K562 (cell line): ENCODE results near the gene ABCA7. TPM values are rescaled to one million over a fixed set of nuclear protein-coding genes. Genes with fewer than 3 reads are reported as not detected.

Source experiments
- ATAC-seq: fragments of 200-7000 bp; cut with Tn5 transposase; 3 replicates; pipeline ENCODE4 v1.9.1; 2020; ENCODE audit warnings: moderate library complexity
- BruUV-seq: library from RNA; stranded (reverse); fragments of 400-500 nt; replicated peaks from 2 replicates; lab custom pipeline; 2021; lab: Mats Ljungman, UMichigan
- CTCF ChIA-PET: fragments of 300-600 bp; formaldehyde crosslinking; extraction: SDS; loops from one replicate; lab custom pipeline; 2021; ENCODE audit warnings: low intra/inter-chr PET ratio; lab: Yijun Ruan, JAX
- POLR2A ChIA-PET: fragments of 300-600, 350-650 bp; sonication (Branson Sonifier 250); formaldehyde crosslinking; extraction: SDS; loops from one replicate; lab custom pipeline; 2021; ENCODE audit warnings: antibody characterized with exemption, inconsistent platforms; lab: Yijun Ruan, JAX
- DNase-seq, 4 experiments: peaks; one replicate each; pipeline versions ENCODE4 v3.0.0 to v3.0.0-alpha.2; 2011 to 2018; ENCODE audit warnings: low spot score in 3 of 4, mixed read lengths in 3 of 4; ENCODE audit errors: extremely low read depth in 1 of 4
- FAIRE-seq: peaks from 2 replicates; lab custom pipeline; 2011; peaks lifted over from hg19 to GRCh38; lab: Jason Lieb, UNC
- H2AFZ ChIP-seq: 2 replicates; pipeline ENCODE4 v1.6.0; 2011; ENCODE audit warnings: low read depth, low read length, control low read depth, inconsistent platforms
- H3K27ac ChIP-seq: fragments of 200-600 bp; 3 replicates; pipeline ENCODE4 v1.8.0; 2011; ENCODE audit warnings: low read depth, mild to moderate bottlenecking, control low read depth, inconsistent platforms, low read length, moderate library complexity, mixed read lengths; ENCODE audit errors: extremely low read depth
- H3K27me3 ChIP-seq, 2 experiments: fragments of 300-600 bp in 1 of 2; 2 replicates in 1 of 2; 3 replicates in 1 of 2; pipeline versions ENCODE4 v1.6.0 to v1.8.0; 2011; ENCODE audit warnings: inconsistent platforms in 2 of 2, low read length in 2 of 2, mild to moderate bottlenecking in 1 of 2, mixed read lengths in 1 of 2, moderate library complexity in 1 of 2; ENCODE audit not compliant: control insufficient read depth in 2 of 2, insufficient read depth in 2 of 2
- H3K36me3 ChIP-seq: fragments of 300-600 bp; 3 replicates; pipeline ENCODE4 v1.8.0; 2011; ENCODE audit warnings: mild to moderate bottlenecking, low read length, inconsistent platforms; ENCODE audit not compliant: control insufficient read depth, insufficient read depth
- H3K4me1 ChIP-seq, 2 experiments: fragments of 200-600 bp in 1 of 2; replicated peaks in 1 of 2; 2 replicates in 1 of 2; 3 replicates in 1 of 2; pipeline versions ENCODE4 v1.5.1 to v1.8.0; 2011; ENCODE audit warnings: inconsistent platforms in 2 of 2, low read length in 2 of 2, mild to moderate bottlenecking in 1 of 2, mixed read lengths in 1 of 2, moderate library complexity in 1 of 2; ENCODE audit not compliant: control insufficient read depth in 2 of 2, insufficient read depth in 2 of 2
- H3K4me2 ChIP-seq: 2 replicates; pipeline ENCODE4 v1.6.1; 2011; ENCODE audit warnings: low read length, control low read depth, inconsistent platforms, mixed read lengths; ENCODE audit not compliant: insufficient read depth
- H3K4me3 ChIP-seq: fragments of 200-600 bp; sonication (generic), shearing (Covaris generic); 2 replicates; pipeline ENCODE4 v1.5.1; 2016; ENCODE audit warnings: control low read depth, inconsistent platforms
- H3K79me2 ChIP-seq: fragments of 200-600 bp; 3 replicates; pipeline ENCODE4 v1.8.0; 2011; ENCODE audit warnings: low read length, inconsistent platforms; ENCODE audit not compliant: control insufficient read depth, insufficient read depth
- H3K9ac ChIP-seq, 2 experiments: 2 replicates each; pipeline versions ENCODE4 v1.6.0 to v1.6.1; 2011; ENCODE audit warnings: low read depth in 2 of 2, low read length in 2 of 2, control low read depth in 1 of 2, inconsistent platforms in 1 of 2, mild to moderate bottlenecking in 1 of 2, mixed read lengths in 1 of 2; ENCODE audit not compliant: insufficient read depth in 1 of 2
- H3K9me1 ChIP-seq: one replicate; pipeline ENCODE4 v1.6.0; 2011; ENCODE audit warnings: inconsistent platforms, mild to moderate bottlenecking, low read length, moderate library complexity; ENCODE audit not compliant: control insufficient read depth, insufficient read depth
- H3K9me3 ChIP-seq: replicated peaks from 2 replicates; pipeline ENCODE4 v1.5.1; 2011; ENCODE audit warnings: low read depth, low read length, inconsistent platforms; ENCODE audit not compliant: control insufficient read depth, insufficient read depth
- H4K20me1 ChIP-seq: replicated peaks from 2 replicates; pipeline ENCODE4 v1.6.1; 2011; ENCODE audit warnings: low read length, inconsistent platforms, mixed read lengths; ENCODE audit not compliant: control insufficient read depth, insufficient read depth
- HCFC1 ChIP-seq: IDR thresholded peaks from 2 replicates; pipeline ENCODE4 v1.6.1; 2012; ENCODE audit warnings: low read depth, low read length, improper control_type of control experiment
- HDAC3 ChIP-seq: fragments of 450-650 bp; IDR thresholded peaks from 2 replicates; pipeline ENCODE4 v1.6.1; 2018; ENCODE audit warnings: borderline replicate concordance, mild to moderate bottlenecking, moderate library complexity; ENCODE audit not compliant: partially characterized antibody
- L3MBTL2 ChIP-seq: fragments of 450-650 bp; IDR thresholded peaks from 2 replicates; pipeline ENCODE4 v1.6.1; 2016; ENCODE audit warnings: mild to moderate bottlenecking, moderate library complexity
- RBFOX2 ChIP-seq: fragments of 200-400 bp; formaldehyde crosslinking; IDR thresholded peaks from 2 replicates; pipeline ENCODE4 v1.6.1; 2017; ENCODE audit warnings: low read depth, mild to moderate bottlenecking, low read length, moderate library complexity
- RREB1 ChIP-seq: fragments of 250-450 bp; sonication (Bioruptor Pico); IDR thresholded peaks from 2 replicates; pipeline ENCODE4 v1.4.0; 2020
- SAP30 ChIP-seq: fragments of 200-600 bp; sonication (generic); IDR thresholded peaks from 2 replicates; pipeline ENCODE4 v1.6.1; 2012; ENCODE audit warnings: borderline replicate concordance, low read depth, mild to moderate bottlenecking, moderate library complexity, low read length, control low read depth, inconsistent platforms; ENCODE audit not compliant: insufficient read depth, poor library complexity, severe bottlenecking
- ZBTB8A ChIP-seq: fragments of 450-650 bp; IDR thresholded peaks from 2 replicates; pipeline ENCODE4 v1.6.1; 2018; ENCODE audit warnings: mild to moderate bottlenecking, moderate library complexity; ENCODE audit not compliant: partially characterized antibody
- ZNF121 ChIP-seq: sonication (generic); formaldehyde crosslinking; conservative IDR thresholded peaks from 2 replicates; pipeline ENCODE4 v1.8.0; 2022; ENCODE audit warnings: missing genetic modification reagents
- ZNF143 ChIP-seq: sonication (generic); formaldehyde crosslinking; IDR thresholded peaks from 2 replicates; pipeline ENCODE4 v1.9.0; 2022; ENCODE audit warnings: mild to moderate bottlenecking, missing genetic modification reagents
- WGBS: fragments of 100-300 bp; shearing (Covaris generic); methylation state at CpG from one replicate; pipeline ENCODE4 v1.1.6; 2016; ENCODE audit warnings: low coverage, mixed read lengths; ENCODE audit not compliant: insufficient coverage; ENCODE audit errors: missing lambda C conversion rate; 5-methylcytosine and 5-hydroxymethylcytosine counted together
- in situ Hi-C: fragments of 300-500 bp; cut with MboI; formaldehyde crosslinking; loops from 4 replicates; pipeline ENCODE4 v1.15.0; 2018; ENCODE audit warnings: inconsistent platforms, mixed read lengths
- intact Hi-C: fragments of 100-400 bp; cut with micrococcal nuclease; formaldehyde crosslinking; loops from 2 replicates; pipeline ENCODE4 v1.14.2; 2022
- polyA plus RNA-seq, 8 experiments: library from polyadenylated mRNA; depleted of rRNA in 4 of 8; stranded (reverse) in 5 of 8; unstranded in 3 of 8; fragments of >200 nt; fragmentation: Nextera tagmentation in 2 of 8; fragmentation: Illumina TruSeq in 1 of 8; extraction: Ambion mirVana in 2 of 8; extraction: Trizol in 1 of 8; gene quantifications; 2 replicates each; pipeline versions ENCODE4 v1.2.1 to v1.2.3, GENCODE V29; 2011 to 2014; ENCODE audit warnings: inconsistent platforms in 1 of 8, missing spikeins in 1 of 8
- total RNA-seq, 7 experiments: library from RNA; depleted of rRNA in 6 of 7; stranded (reverse); fragments of >200 nt in 6 of 7; fragmentation: Illumina TruSeq in 2 of 7; extraction: Trizol in 2 of 7; gene quantifications; 2 replicates each; pipeline versions ENCODE4 v1.2.1 to v1.2.3, GENCODE V29; 2011 to 2021; ENCODE audit warnings: low replicate concordance in 1 of 7
- TF ChIP-seq, protein P1 (sequence below), 3 experiments: IDR thresholded peaks in 2 of 3; conservative IDR thresholded peaks in 1 of 3; 2 replicates each; pipeline ENCODE4 v1.5.1; 2011 to 2012; ENCODE audit warnings: low read length in 3 of 3, mild to moderate bottlenecking in 3 of 3, control low read depth in 2 of 3, improper control_type of control experiment in 1 of 3, inconsistent platforms in 1 of 3, low read depth in 1 of 3, mixed read lengths in 1 of 3, moderate library complexity in 1 of 3; ENCODE audit not compliant: insufficient read depth in 2 of 3
- TF ChIP-seq, protein P2 (sequence below): fragments of 450-650 bp; IDR thresholded peaks from one replicate; pipeline ENCODE4 v1.6.1; 2018; ENCODE audit warnings: mild to moderate bottlenecking, moderate library complexity; ENCODE audit not compliant: partially characterized antibody

The ABCA7 gene
- total and polyA plus RNA-seq, 9 of the 15 experiments (the other 6 are each of a cell fraction or from before 2014, with no cell fraction given), result 2.3 to 96.1 (median 31.2) TPM

- no peaks in the 10 kb centered on the region for H3K9me3 ChIP-seq
- no peak overlapping the region for H3K4me3 ChIP-seq
- H3K27ac ChIP-seq, result peak overlapping the region; percentile 4; the same call in 1 of the 3 replicates
- ATAC-seq, result peak; percentile 15
- peaks cover 13 to 87% of the 10 kb centered on the region in 2 experiments for H3K4me1 ChIP-seq
- H3K4me2 ChIP-seq, result no peak overlapping the region
- H3K9me1 ChIP-seq, result no peaks in the 10 kb centered on the region
- no peak overlapping the region for H2AFZ ChIP-seq
- ChIA-PET POLR2A (interaction anchor here (0.8 to 1.0 kb wide), 2 partner anchors 12 to 92 kb away, joined by 3 to 4 read pairs; no protein-coding TSS in a partner anchor), CTCF (no interaction called here)
- H3K79me2 ChIP-seq, result peaks cover 25% of the 10 kb centered on the region
- in situ Hi-C loops, result no loop called here
- peak in 2 of 4 experiments; percentile 27 to 64 for DNase-seq
- peak; percentile 19 for FAIRE-seq
- no peaks in the 10 kb centered on the region for H3K27me3 ChIP-seq
- no peaks in the 10 kb centered on the region; the same call in 1 of the 2 replicates for H4K20me1 ChIP-seq
- BruUV-seq, result no TSS peak
- intact Hi-C loops, result no loop called here
- peaks cover 61% of the 10 kb centered on the region; the same call in 2 of the 3 replicates for H3K36me3 ChIP-seq
- WGBS, result 69% methylated on average over 13 of the region's 17 CpGs
- H3K9ac ChIP-seq, result peak overlapping the region in 1 of 2 experiments; percentile 61; a peak in 1 of 4 replicates
- TF ChIP-seq ZNF121 (CRISPR knock-in tag) (no peak), L3MBTL2 (no peak), SAP30 (no peak), ZBTB8A (no peak), HCFC1 (no peak), RREB1 (CRISPR knock-in tag) (no peak), HDAC3 (no peak), ZNF143 (CRISPR knock-in tag) (no peak), RBFOX2 (peak; percentile 54; the same call in 1 of the 2 replicates)
- TF ChIP-seq, protein P1, sequence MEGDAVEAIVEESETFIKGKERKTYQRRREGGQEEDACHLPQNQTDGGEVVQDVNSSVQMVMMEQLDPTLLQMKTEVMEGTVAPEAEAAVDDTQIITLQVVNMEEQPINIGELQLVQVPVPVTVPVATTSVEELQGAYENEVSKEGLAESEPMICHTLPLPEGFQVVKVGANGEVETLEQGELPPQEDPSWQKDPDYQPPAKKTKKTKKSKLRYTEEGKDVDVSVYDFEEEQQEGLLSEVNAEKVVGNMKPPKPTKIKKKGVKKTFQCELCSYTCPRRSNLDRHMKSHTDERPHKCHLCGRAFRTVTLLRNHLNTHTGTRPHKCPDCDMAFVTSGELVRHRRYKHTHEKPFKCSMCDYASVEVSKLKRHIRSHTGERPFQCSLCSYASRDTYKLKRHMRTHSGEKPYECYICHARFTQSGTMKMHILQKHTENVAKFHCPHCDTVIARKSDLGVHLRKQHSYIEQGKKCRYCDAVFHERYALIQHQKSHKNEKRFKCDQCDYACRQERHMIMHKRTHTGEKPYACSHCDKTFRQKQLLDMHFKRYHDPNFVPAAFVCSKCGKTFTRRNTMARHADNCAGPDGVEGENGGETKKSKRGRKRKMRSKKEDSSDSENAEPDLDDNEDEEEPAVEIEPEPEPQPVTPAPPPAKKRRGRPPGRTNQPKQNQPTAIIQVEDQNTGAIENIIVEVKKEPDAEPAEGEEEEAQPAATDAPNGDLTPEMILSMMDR (IDR thresholded peaks at IDR 0.05 in 2 of 3, conservative IDR thresholded peaks at IDR 0.05 in 1 of 3; ENCODE audit: insufficient read depth in 2 of 3, low read depth in 1 of 3, low read length in 3 of 3), result peak in 2 of 3 experiments; percentile 20 to 35; a peak in 1 of 6 replicates
- TF ChIP-seq, protein P2, sequence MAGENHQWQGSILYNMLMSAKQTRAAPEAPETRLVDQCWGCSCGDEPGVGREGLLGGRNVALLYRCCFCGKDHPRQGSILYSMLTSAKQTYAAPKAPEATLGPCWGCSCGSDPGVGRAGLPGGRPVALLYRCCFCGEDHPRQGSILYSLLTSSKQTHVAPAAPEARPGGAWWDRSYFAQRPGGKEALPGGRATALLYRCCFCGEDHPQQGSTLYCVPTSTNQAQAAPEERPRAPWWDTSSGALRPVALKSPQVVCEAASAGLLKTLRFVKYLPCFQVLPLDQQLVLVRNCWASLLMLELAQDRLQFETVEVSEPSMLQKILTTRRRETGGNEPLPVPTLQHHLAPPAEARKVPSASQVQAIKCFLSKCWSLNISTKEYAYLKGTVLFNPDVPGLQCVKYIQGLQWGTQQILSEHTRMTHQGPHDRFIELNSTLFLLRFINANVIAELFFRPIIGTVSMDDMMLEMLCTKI, result no peak
Measured at GRCh38 chr19:1106841-1107660, 67.1 kb downstream of the ABCA7 start.
